IMR-90 (cell line): ENCODE measurements around the gene CCDC150. TPM values are rescaled to one million over a fixed set of nuclear protein-coding genes. Genes with fewer than 3 reads are reported as not detected.

Experiments
- ATAC-seq: fragments of 200-7000 bp; cut with Tn5 transposase; 2 replicates; pipeline ENCODE4 v1.9.1; 2020; ENCODE audit warnings: low read depth, mild to moderate bottlenecking, moderate library complexity
- BruUV-seq: library from RNA; stranded (reverse); fragments of 400-500 nt; replicated peaks from 2 replicates; lab custom pipeline; 2021; lab: Mats Ljungman, UMichigan
- CTCF ChIA-PET: fragments of 300-600 bp; formaldehyde crosslinking; extraction: SDS; loops from one replicate; lab custom pipeline; 2021; ENCODE audit warnings: antibody characterized with exemption; lab: Yijun Ruan, JAX
- POLR2A ChIA-PET: fragments of 300-600 bp; sonication (Branson Sonifier 250); formaldehyde crosslinking; loops from one replicate; lab custom pipeline; 2022; ENCODE audit warnings: antibody characterized with exemption; ENCODE audit not compliant: unreplicated experiment; lab: Charles Lee
- DNase-seq: peaks from one replicate; pipeline ENCODE4 v3.0.0; 2013
- H2AFZ ChIP-seq: replicated peaks from 2 replicates; pipeline ENCODE3; 2013; ENCODE audit warnings: low read length, mild to moderate bottlenecking; ENCODE audit not compliant: poor library complexity
- H2AK5ac ChIP-seq: 2 replicates; pipeline ENCODE4 v1.6.1; 2013; ENCODE audit warnings: low read depth, low read length, inconsistent platforms
- H2AK9ac ChIP-seq: replicated peaks from 2 replicates; pipeline ENCODE3; 2013; ENCODE audit warnings: mild to moderate bottlenecking, low read depth, low read length, moderate library complexity; ENCODE audit not compliant: poor library complexity
- H2BK120ac ChIP-seq: 2 replicates; pipeline ENCODE4 v1.6.1; 2013; ENCODE audit warnings: low read depth, low read length, inconsistent platforms
- H2BK15ac ChIP-seq: 3 replicates; pipeline ENCODE4 v1.6.1; 2013; ENCODE audit warnings: low read depth, low read length, inconsistent platforms
- H2BK20ac ChIP-seq: 2 replicates; pipeline ENCODE4 v1.6.1; 2013; ENCODE audit warnings: low read depth, mild to moderate bottlenecking, inconsistent platforms, low read length, moderate library complexity
- H2BK5ac ChIP-seq: 2 replicates; pipeline ENCODE4 v1.6.1; 2013; ENCODE audit warnings: mild to moderate bottlenecking, low read depth, low read length, inconsistent platforms; ENCODE audit not compliant: poor library complexity, severe bottlenecking
- H3K14ac ChIP-seq: replicated peaks from 2 replicates; pipeline ENCODE4 v1.6.1; 2013; ENCODE audit warnings: low read depth, low read length, inconsistent platforms
- H3K18ac ChIP-seq: 2 replicates; pipeline ENCODE4 v1.6.1; 2013; ENCODE audit warnings: low read depth, low read length, control low read depth
- H3K23ac ChIP-seq: 2 replicates; pipeline ENCODE4 v1.6.1; 2013; ENCODE audit warnings: low read depth, low read length, inconsistent platforms
- H3K27ac ChIP-seq: 2 replicates; pipeline ENCODE4 v1.5.1; 2013; ENCODE audit warnings: mild to moderate bottlenecking, control low read depth, low read length; ENCODE audit not compliant: insufficient read depth
- H3K27me3 ChIP-seq: 2 replicates; pipeline ENCODE4 v1.6.1; 2013; ENCODE audit warnings: low read length; ENCODE audit not compliant: control insufficient read depth, insufficient read depth
- H3K36me3 ChIP-seq: 2 replicates; pipeline ENCODE4 v1.6.1; 2013; ENCODE audit warnings: low read length, mixed read lengths; ENCODE audit not compliant: control insufficient read depth, insufficient read depth
- H3K4ac ChIP-seq: 2 replicates; pipeline ENCODE4 v1.6.1; 2013; ENCODE audit warnings: low read depth, low read length, inconsistent platforms
- H3K4me1 ChIP-seq: 2 replicates; pipeline ENCODE4 v1.6.1; 2013; ENCODE audit warnings: low read length, mixed read lengths; ENCODE audit not compliant: control insufficient read depth, insufficient read depth
- H3K4me2 ChIP-seq: 2 replicates; pipeline ENCODE4 v1.6.1; 2013; ENCODE audit warnings: low read depth, mild to moderate bottlenecking, control low read depth, low read length, moderate library complexity
- H3K4me3 ChIP-seq: 2 replicates; pipeline ENCODE4 v1.5.1; 2013; ENCODE audit warnings: low read depth, mild to moderate bottlenecking, control low read depth, low read length, moderate library complexity; ENCODE audit not compliant: insufficient read depth
- H3K56ac ChIP-seq: 2 replicates; pipeline ENCODE4 v1.6.1; 2013; ENCODE audit warnings: low read length, inconsistent platforms; ENCODE audit not compliant: insufficient read depth; ENCODE audit errors: extremely low read depth
- H3K79me1 ChIP-seq, 2 experiments: 2 replicates each; pipeline ENCODE4 v1.6.1; 2013; ENCODE audit warnings: low read length in 2 of 2, inconsistent platforms in 1 of 2, low read depth in 1 of 2
- H3K9ac ChIP-seq: 2 replicates; pipeline ENCODE4 v1.6.1; 2013; ENCODE audit warnings: low read depth, low read length, control low read depth
- H3K9me1 ChIP-seq: 2 replicates; pipeline ENCODE4 v1.6.1; 2013; ENCODE audit warnings: low read length, inconsistent platforms; ENCODE audit not compliant: insufficient read depth
- H3K9me3 ChIP-seq: 2 replicates; pipeline ENCODE4 v1.6.1; 2013; ENCODE audit warnings: low read length; ENCODE audit not compliant: control insufficient read depth, insufficient read depth
- H4K20me1 ChIP-seq: 2 replicates; pipeline ENCODE4 v1.6.1; 2013; ENCODE audit warnings: low read length, inconsistent platforms; ENCODE audit not compliant: insufficient read depth
- H4K5ac ChIP-seq: 2 replicates; pipeline ENCODE4 v1.6.1; 2013; ENCODE audit warnings: mild to moderate bottlenecking, low read depth, low read length, control low read depth
- H4K8ac ChIP-seq, 2 experiments: 2 replicates each; pipeline ENCODE4 v1.6.1; 2013; ENCODE audit warnings: low read depth in 2 of 2, low read length in 2 of 2, control low read depth in 1 of 2, inconsistent platforms in 1 of 2
- H4K91ac ChIP-seq: 2 replicates; pipeline ENCODE4 v1.6.1; 2013; ENCODE audit warnings: low read depth, low read length, inconsistent platforms; ENCODE audit not compliant: insufficient read depth
- BHLHE40 ChIP-seq: fragments of 150-350 bp; IDR thresholded peaks from 2 replicates; pipeline ENCODE4 v1.6.1; 2016; ENCODE audit warnings: mild to moderate bottlenecking, low read depth, low read length
- CEBPB ChIP-seq: IDR thresholded peaks from 2 replicates; pipeline ENCODE4 v1.6.1; 2012; ENCODE audit warnings: low read depth, low read length, improper control_type of control experiment
- CHD1 ChIP-seq: IDR thresholded peaks from 2 replicates; pipeline ENCODE4 v1.6.1; 2012; ENCODE audit warnings: low read depth, low read length, improper control_type of control experiment
- FOS ChIP-seq: fragments of 150-350 bp; IDR thresholded peaks from 2 replicates; pipeline ENCODE4 v1.6.1; 2016; ENCODE audit warnings: low read depth, low read length
- MAFK ChIP-seq: IDR thresholded peaks from 2 replicates; pipeline ENCODE4 v1.6.1; 2012; ENCODE audit warnings: low read depth, low read length, improper control_type of control experiment
- POLR2A ChIP-seq: IDR thresholded peaks from 2 replicates; pipeline ENCODE4 v1.6.1; 2012; ENCODE audit warnings: mild to moderate bottlenecking, low read depth, low read length
- RFX5 ChIP-seq: IDR thresholded peaks from 2 replicates; pipeline ENCODE4 v1.8.0; 2012; ENCODE audit warnings: low read depth, mild to moderate bottlenecking, low read length, moderate library complexity
- WGBS, 2 experiments: methylation state at CpG; one replicate each; pipeline versions ENCODE4 v1.1.5 to v1.1.7; 2013; ENCODE audit warnings: missing lambda C conversion rate in 2 of 2; ENCODE audit not compliant: insufficient read length in 1 of 2; ENCODE audit errors: extremely low coverage in 2 of 2; 5-methylcytosine and 5-hydroxymethylcytosine counted together
- dilution Hi-C: fragments of 300-500 bp; cut with HindIII; formaldehyde crosslinking; loops from one replicate; pipeline ENCODE4 v1.14.3; 2018; ENCODE audit warnings: low sequenced_read_pairs; ENCODE audit not compliant: unreplicated experiment
- in situ Hi-C: fragments of 300-500 bp; cut with MboI; formaldehyde crosslinking; loops from 3 replicates; pipeline ENCODE4 v1.14.3; 2019; ENCODE audit warnings: low sequenced_read_pairs, inconsistent platforms, mixed read lengths
- intact Hi-C: fragments of 100-400 bp; cut with micrococcal nuclease; formaldehyde crosslinking; loops from 2 replicates; pipeline ENCODE4 v1.10.0; 2022
- polyA plus RNA-seq, 3 experiments: library from polyadenylated mRNA; depleted of rRNA; stranded (reverse); fragments of >200 nt; gene quantifications; 2 replicates each; pipeline ENCODE4 v1.2.3, GENCODE V29; 2012; ENCODE audit warnings: low replicate concordance in 1 of 3
- total RNA-seq: library from RNA; depleted of rRNA; stranded (reverse); fragments of >200 nt; gene quantifications from 2 replicates; pipeline ENCODE4 v1.2.3, GENCODE V29; 2012
- TF ChIP-seq, protein P1 (sequence below): fragments of 150-350 bp; IDR thresholded peaks from 2 replicates; pipeline ENCODE4 v1.6.1; 2016; ENCODE audit warnings: low read depth, mild to moderate bottlenecking, low read length, moderate library complexity, borderline replicate concordance
- TF ChIP-seq, protein P2 (sequence below): fragments of 150-350 bp; IDR thresholded peaks from 2 replicates; pipeline ENCODE4 v1.6.1; 2017; ENCODE audit warnings: mild to moderate bottlenecking, antibody characterized with exemption, low read length, low read depth

CCDC150 gene
- total and polyA plus RNA-seq, 2 of the 4 experiments (the other 2 are of a cell fraction): 3.8 to 4.3 TPM

DNA sequence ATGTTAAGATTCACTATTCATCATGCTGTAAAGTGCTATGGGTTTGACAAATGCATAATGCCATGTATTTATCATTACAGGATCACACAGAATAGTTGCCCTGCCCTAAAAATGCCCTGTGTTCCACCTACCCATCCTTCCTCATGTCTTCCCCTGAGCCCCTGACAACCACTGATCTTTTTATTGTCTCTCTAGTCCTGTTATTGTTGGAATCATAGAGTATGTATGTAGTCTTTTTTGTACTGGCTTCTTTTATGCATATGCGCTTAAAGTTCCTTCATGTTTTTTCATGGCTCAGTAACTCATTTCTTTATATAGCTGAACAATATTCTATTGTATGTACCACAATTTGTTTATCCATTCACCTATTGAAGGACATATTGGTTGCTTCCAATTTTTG lies 20.3 kb downstream of the CCDC150 start:
- no peak overlapping the region for H2AK5ac ChIP-seq
- H3K4me3 ChIP-seq: no peak overlapping the region
- H4K20me1 ChIP-seq: no peaks in the 10 kb centered on the region
- H3K4me1 ChIP-seq: no peaks in the 10 kb centered on the region; the same call in 1 of the 2 replicates
- no peak overlapping the region for H2BK15ac ChIP-seq
- TF ChIP-seq, protein P1, sequence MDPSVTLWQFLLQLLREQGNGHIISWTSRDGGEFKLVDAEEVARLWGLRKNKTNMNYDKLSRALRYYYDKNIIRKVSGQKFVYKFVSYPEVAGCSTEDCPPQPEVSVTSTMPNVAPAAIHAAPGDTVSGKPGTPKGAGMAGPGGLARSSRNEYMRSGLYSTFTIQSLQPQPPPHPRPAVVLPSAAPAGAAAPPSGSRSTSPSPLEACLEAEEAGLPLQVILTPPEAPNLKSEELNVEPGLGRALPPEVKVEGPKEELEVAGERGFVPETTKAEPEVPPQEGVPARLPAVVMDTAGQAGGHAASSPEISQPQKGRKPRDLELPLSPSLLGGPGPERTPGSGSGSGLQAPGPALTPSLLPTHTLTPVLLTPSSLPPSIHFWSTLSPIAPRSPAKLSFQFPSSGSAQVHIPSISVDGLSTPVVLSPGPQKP: no peak
- TF ChIP-seq FOS (no peak), CEBPB (no peak), POLR2A (no peak), MAFK (no peak), BHLHE40 (no peak), CHD1 (no peak), RFX5 (no peak)
- TF ChIP-seq, protein P2, sequence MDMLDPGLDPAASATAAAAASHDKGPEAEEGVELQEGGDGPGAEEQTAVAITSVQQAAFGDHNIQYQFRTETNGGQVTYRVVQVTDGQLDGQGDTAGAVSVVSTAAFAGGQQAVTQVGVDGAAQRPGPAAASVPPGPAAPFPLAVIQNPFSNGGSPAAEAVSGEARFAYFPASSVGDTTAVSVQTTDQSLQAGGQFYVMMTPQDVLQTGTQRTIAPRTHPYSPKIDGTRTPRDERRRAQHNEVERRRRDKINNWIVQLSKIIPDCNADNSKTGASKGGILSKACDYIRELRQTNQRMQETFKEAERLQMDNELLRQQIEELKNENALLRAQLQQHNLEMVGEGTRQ: no peak
- ChIA-PET CTCF (no interaction called here), POLR2A (no interaction called here)
- H2BK20ac ChIP-seq: no peak overlapping the region
- H3K9me1 ChIP-seq: no peaks in the 10 kb centered on the region
- DNase-seq: no peak
- WGBS, 2 experiments: no CpG with 5 or more reads among the region's 1 CpG
- in situ Hi-C loops: no loop called here
- H3K23ac ChIP-seq: no peak overlapping the region
- H2AFZ ChIP-seq: no peak overlapping the region
- H2AK9ac ChIP-seq: no peak overlapping the region
- no peak overlapping the region for H4K5ac ChIP-seq
- H3K79me1 ChIP-seq: peaks cover 3 to 11% of the 10 kb centered on the region in 2 experiments; a peak in 3 of 4 replicates
- intact Hi-C loops: no loop called here
- H3K4ac ChIP-seq: peak overlapping the region; percentile 57; the same call in 1 of the 2 replicates
- H2BK120ac ChIP-seq: no peak overlapping the region
- no peaks in the 10 kb centered on the region for H3K27me3 ChIP-seq
- no peak overlapping the region for H3K27ac ChIP-seq
- H3K36me3 ChIP-seq: no peaks in the 10 kb centered on the region
- no peaks in the 10 kb centered on the region for H3K9me3 ChIP-seq
- no peak overlapping the region for H3K9ac ChIP-seq
- 0 out of 2 replicates have a peak overlapping the region, but pooled peaks have one; percentile 36 for H4K91ac ChIP-seq
- dilution Hi-C loops: no loop called here
- H4K8ac ChIP-seq: no peak overlapping the region
- H3K18ac ChIP-seq: no peak overlapping the region
- no peak overlapping the region for H3K4me2 ChIP-seq
- no peak overlapping the region for H3K14ac ChIP-seq
- no TSS peak for BruUV-seq
- peak overlapping the region; percentile 23 for H2BK5ac ChIP-seq
- no peak overlapping the region for H3K56ac ChIP-seq
- no peak for ATAC-seq
